GM21390 (cell line): ENCODE data around the gene ABHD5.

Source experiments
- ATAC-seq: cut with Tn5 transposase; IDR thresholded peaks from one replicate; pipeline ENCODE4 v1.9.1; 2021; ENCODE audit not compliant: unreplicated experiment

Gene ABHD5

DNA sequence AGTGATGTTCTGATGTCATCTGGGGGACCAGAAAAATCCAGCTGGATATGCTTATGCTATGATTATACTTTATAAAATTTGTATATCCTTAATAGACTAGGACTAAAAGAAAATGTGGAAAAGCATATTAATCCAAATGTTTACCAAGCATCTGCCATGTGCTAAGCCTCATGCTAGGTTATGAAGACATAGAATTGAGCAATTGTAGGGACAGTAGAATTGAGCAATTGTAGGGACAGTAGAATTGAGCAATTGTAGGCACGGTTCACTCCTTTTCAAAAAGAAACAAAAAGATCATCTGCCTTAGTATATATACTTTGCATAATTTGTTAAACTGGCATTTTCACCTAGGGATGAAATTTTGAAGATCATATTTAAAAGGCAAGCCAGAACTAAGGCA lies 18.3 kb downstream of the ABHD5 start:
- ATAC-seq: no peak

DNA sequence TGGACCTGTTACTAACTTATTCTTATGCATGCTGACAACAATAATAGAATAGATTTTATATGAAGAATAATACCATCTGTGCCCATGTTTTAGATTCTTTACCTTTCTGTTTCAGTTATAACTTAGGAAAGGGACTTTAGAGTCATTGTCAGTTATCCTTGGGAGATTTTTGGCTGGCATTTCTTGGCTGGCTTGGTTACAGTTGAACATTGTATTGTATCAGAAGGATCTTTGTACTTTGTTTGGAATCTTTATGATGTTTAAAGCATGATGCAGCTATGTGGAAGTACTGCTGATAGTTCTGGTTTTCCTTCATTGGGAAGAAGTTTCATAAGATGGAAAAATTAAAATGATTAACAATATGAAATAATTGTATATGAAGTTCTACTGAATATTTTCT lies 19.9 kb downstream of the ABHD5 start:
- no peak for ATAC-seq

DNA sequence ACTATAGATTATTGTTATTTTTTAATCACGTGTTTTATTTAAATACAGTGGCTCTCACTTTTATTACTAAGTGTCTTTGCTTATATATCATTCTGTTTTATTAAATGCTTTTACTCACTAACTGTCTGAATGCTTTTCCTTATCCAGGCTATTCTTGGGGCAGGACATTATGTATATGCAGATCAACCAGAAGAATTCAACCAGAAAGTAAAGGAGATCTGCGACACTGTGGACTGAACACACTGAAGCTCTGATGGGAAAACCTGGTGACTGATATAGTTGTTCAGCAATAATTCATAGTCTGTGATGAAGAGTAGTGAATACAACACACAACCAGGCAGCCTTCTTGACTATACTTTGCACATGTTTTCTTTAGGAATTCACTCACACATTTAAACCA lies 27.6 kb downstream of the ABHD5 start:
- ATAC-seq: no peak

GRCh38 chr3:43723121-43723734 lies 32.5 kb downstream of the ABHD5 start:
- no peak for ATAC-seq

GRCh38 chr3:43726521-43726920 lies 35.8 kb downstream of the ABHD5 start:
- no peak for ATAC-seq

- no peak for ATAC-seq
These were observed 37.2 kb downstream of the ABHD5 start for GRCh38 chr3:43727930-43728329.

DNA sequence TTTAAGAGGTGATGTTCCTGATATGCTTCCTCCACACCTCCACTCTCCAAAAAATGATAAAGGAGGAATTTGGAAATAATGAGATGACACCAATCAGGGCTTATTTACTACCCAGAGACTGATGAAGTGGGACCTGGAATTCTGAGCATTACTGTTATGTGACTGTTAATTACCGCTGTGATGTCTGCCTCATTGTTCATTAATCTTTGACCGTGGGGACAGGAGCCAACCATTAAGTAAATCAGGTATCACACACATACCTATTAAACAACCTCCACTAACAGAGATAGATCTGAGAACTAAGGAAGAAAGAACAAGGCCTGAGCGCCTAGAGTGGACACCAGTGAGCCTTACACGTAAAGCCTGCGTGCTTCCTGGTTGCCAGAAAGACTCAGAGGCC lies 37.7 kb downstream of the ABHD5 start:
- ATAC-seq: no peak

GRCh38 chr3:43728947-43729346 lies 38.2 kb downstream of the ABHD5 start:
- ATAC-seq: no peak

- ATAC-seq: no peak
These were observed 39.1 kb downstream of the ABHD5 start for GRCh38 chr3:43729707-43730414.

GRCh38 chr3:43732747-43733425 lies 42.1 kb downstream of the ABHD5 start:
- ATAC-seq: no peak

- no peak for ATAC-seq
These were observed 43.0 kb downstream of the ABHD5 start for GRCh38 chr3:43733459-43734384.

DNA sequence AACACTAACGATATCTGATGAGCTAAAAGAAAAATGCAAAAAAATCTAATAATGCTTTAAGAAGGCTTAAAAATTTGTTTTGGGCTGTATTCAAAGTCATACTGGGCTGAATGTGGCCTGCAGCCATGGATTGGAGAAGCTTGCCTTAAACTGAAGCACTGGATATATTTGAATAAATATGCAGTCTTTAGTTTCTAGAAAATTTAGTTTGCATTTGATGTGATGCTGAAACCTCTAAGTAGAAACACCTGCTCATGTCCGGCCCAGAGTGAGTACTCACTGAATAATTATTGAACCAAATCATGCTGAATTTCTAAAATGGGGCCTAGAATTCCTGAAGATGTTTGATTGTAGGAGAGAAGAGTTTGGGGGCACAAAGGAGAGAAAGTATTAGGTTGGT lies 43.9 kb downstream of the ABHD5 start:
- no peak for ATAC-seq

GRCh38 chr3:43735618-43736017 lies 44.9 kb downstream of the ABHD5 start:
- no peak for ATAC-seq

DNA sequence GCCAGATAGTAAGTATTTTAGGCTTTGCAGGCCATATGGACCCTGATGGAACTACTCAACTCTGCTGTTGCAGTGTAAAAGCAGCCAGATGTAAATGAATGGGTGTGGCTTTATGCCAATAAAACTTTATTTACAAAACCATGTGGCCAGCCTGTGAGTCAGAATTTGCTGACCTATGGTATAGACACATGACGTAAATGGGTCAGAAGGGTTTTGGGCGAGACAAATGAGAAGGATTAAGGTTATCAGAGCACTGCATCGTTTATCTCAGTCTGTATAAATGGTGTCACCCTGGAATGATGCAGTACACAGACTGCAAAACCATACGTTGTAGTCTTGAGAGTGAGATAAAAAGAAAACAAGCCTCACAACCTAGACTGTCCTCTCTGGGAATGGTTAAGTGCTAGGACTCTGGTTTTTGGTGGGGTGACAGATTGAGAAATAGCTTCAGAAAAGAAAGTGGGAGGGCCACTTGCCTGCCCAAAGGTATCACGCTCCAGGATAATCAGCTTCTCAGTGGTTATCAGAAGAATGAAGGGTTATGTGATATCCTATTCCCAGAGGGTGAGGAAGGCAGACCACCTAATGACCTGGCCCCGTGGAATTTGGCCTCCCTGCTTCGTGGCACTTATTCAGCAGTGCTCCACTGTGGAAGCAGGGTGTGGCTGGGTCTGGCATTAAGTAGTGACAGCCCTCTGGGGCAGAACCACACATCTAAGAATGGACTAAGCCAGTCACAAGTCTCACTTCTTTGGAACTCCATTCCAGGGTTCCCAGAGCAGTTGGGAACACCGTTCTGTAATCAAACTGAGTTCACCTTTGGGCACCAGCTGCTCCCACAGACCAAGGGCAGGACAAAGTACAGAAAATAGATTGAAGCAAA lies 46.1 kb downstream of the ABHD5 start:
- ATAC-seq: no peak

- no peak for ATAC-seq
These were observed 47.6 kb downstream of the ABHD5 start for GRCh38 chr3:43738305-43738704.

DNA sequence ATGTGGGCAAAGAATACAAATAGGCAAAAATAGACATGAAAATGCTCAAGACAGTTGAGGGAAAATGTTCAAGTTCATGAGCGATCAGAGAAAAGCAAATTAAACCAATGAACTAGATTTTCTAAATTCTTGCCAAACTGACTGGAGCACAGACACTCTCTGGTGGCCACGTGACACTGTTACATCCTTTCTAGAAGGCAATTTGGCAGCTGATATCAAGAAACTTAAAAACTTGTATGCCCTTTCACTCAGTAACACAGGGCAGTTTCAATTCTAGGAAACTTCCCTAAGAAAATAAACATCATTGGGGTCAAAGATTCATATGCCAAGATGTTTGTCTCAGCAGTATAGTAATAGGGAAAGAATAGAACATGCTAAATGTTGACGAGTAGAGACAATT lies 52.2 kb downstream of the ABHD5 start:
- ATAC-seq: no peak

GRCh38 chr3:43747641-43748040 lies 56.9 kb downstream of the ABHD5 start:
- no peak for ATAC-seq

DNA sequence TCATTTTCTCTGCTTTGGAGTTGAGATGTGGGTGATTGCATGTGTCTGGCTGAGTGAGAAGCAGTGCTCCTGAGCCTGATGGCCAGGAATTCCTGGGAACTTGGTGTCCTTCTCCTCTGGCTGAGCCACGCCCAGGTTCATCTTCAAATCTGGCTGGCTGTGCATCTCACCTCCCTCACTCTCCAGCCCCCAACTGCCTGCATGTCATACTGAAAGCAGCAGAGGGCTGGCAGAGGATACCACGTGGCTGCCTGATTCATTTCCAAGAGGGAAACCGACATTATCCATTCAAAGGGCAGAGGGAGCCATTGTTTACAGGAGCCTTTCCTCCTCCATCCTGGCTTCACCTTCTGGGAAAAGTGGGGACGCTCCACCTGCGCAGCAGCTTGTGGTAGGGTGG lies 57.4 kb downstream of the ABHD5 start:
- ATAC-seq: no peak

- ATAC-seq: no peak
These were observed 57.9 kb downstream of the ABHD5 start for GRCh38 chr3:43748645-43749044.

GRCh38 chr3:43752905-43753304 lies 62.2 kb downstream of the ABHD5 start:
- no peak for ATAC-seq
